ENCODE measurements around the gene CDK15. TPM values are rescaled to one million over a fixed set of nuclear protein-coding genes. Genes with fewer than 3 reads are reported as not detected.

Gene CDK15
- total and polyA plus RNA-seq, 9 of the 15 experiments (the other 6 are each of a cell fraction or from before 2014, with no cell fraction given) = not detected

DNA sequence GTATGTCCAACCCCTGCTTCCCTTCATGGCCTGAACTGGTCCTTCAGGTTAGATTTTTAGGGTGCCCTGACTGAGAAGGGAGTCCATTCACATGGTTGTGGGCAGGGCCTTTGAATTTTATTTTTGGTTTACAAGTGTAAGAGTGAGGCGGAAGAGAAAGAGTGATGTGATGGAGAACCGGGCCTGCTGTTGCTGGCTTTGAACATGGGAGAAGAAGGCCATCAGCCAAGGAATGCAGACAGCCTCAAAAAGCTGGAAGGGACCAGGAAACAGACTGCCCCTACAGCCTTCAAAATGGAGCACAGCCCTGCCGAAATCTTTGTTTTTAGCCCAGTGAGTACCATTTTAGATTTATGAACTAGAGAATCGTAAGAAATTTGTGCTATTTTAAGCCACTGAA lies 105.0 kb downstream of the CDK15 start (continued):
- TF ChIP-seq SRSF3 (IDR thresholded peaks at IDR 0.05; ENCODE audit: insufficient read depth, low read length) = no peak
- TF ChIP-seq, protein P1, sequence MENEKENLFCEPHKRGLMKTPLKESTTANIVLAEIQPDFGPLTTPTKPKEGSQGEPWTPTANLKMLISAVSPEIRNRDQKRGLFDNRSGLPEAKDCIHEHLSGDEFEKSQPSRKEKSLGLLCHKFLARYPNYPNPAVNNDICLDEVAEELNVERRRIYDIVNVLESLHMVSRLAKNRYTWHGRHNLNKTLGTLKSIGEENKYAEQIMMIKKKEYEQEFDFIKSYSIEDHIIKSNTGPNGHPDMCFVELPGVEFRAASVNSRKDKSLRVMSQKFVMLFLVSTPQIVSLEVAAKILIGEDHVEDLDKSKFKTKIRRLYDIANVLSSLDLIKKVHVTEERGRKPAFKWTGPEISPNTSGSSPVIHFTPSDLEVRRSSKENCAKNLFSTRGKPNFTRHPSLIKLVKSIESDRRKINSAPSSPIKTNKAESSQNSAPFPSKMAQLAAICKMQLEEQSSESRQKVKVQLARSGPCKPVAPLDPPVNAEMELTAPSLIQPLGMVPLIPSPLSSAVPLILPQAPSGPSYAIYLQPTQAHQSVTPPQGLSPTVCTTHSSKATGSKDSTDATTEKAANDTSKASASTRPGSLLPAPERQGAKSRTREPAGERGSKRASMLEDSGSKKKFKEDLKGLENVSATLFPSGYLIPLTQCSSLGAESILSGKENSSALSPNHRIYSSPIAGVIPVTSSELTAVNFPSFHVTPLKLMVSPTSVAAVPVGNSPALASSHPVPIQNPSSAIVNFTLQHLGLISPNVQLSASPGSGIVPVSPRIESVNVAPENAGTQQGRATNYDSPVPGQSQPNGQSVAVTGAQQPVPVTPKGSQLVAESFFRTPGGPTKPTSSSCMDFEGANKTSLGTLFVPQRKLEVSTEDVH (IDR thresholded peaks at IDR 0.05; ENCODE audit: low read depth, partially characterized antibody) = no peak
- no peak for TF ChIP-seq FOXK2 (conservative IDR thresholded peaks at IDR 0.05 in 1 of 2, IDR thresholded peaks at IDR 0.05 in 1 of 2; ENCODE audit: low read depth in 2 of 2)
- TF ChIP-seq STAT5A (IDR thresholded peaks at IDR 0.05; ENCODE audit: borderline replicate concordance, low read length) = no peak
- no peak for TF ChIP-seq BACH1 (tag; IDR thresholded peaks at IDR 0.05)

DNA sequence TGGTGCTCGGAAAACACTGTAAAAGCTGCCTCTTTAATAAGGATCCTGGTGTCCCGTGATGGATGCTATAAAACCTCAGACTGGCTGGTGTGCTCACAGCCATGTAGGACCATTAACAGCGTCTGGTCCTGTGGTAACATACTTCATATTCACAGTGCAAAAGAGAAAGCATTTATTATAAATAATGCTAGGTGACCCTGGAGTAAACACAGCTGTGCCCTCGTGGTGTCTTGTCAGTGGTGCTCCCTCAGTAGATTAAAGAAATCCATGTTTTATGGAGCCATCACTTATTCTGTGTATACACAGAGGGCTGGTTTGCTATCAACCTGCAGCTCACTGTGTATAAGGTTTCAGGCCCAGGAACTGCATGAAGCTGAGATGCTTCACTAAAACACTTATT lies 106.9 kb downstream of the CDK15 start:
- Histone ChIP-seq H3K9me1 (ENCODE audit: control insufficient read depth, insufficient read depth, low read length) (no peaks in the 10 kb centered on the region), H3K27me3 (ENCODE audit: control insufficient read depth in 2 of 2, insufficient read depth in 2 of 2, low read length in 2 of 2) (peaks cover 2 to 16% of the 10 kb centered on the region in 2 experiments; a peak in 2 of 5 replicates), H3K4me3 (no peak overlapping the region), H3K4me2 (ENCODE audit: insufficient read depth, low read length) (no peak overlapping the region), H3K9me3 (replicated peaks; ENCODE audit: control insufficient read depth, insufficient read depth, low read depth, low read length) (no peaks in the 10 kb centered on the region), H2AFZ (ENCODE audit: low read depth, low read length) (no peak overlapping the region), H4K20me1 (replicated peaks; ENCODE audit: control insufficient read depth, insufficient read depth, low read length) (no peaks in the 10 kb centered on the region), H3K79me2 (ENCODE audit: control insufficient read depth, insufficient read depth, low read length) (no peaks in the 10 kb centered on the region), H3K27ac (ENCODE audit: extremely low read depth, low read depth, low read length) (no peak overlapping the region), H3K4me1 (replicated peaks in 1 of 2; ENCODE audit: control insufficient read depth in 2 of 2, insufficient read depth in 2 of 2, low read length in 2 of 2) (no peaks in the 10 kb centered on the region), H3K36me3 (ENCODE audit: control insufficient read depth, insufficient read depth, low read length) (no peaks in the 10 kb centered on the region), H3K9ac (ENCODE audit: insufficient read depth in 1 of 2, low read depth in 2 of 2, low read length in 2 of 2) (no peak overlapping the region)
- in situ Hi-C loops (cut with MboI) = no loop called here
- FAIRE-seq (no peak), DNase-seq (ENCODE audit: extremely low read depth in 1 of 4, low spot score in 3 of 4) (no peak), ATAC-seq (no peak)
- intact Hi-C loops (cut with micrococcal nuclease) = no loop called here
- CTCF ChIA-PET (ENCODE audit: low intra/inter-chr PET ratio) = no interaction called here
- POLR2A ChIA-PET = interaction anchor here (0.6 kb wide), 1 partner anchor 82 kb away, joined by 3 read pairs; no protein-coding TSS in a partner anchor
- WGBS (ENCODE audit: insufficient coverage, low coverage, missing lambda C conversion rate) = 13% methylated on average over 4 of the region's 4 CpGs
- no TSS peak for BruUV-seq (replicated peaks)
- no peak for TF ChIP-seq EP400 (IDR thresholded peaks at IDR 0.05)
- TF ChIP-seq MEF2D (tag; conservative IDR thresholded peaks at IDR 0.05; ENCODE audit: low read depth) = no peak
- no peak for TF ChIP-seq TEAD4 (IDR thresholded peaks at IDR 0.05; ENCODE audit: low read length)
- TF ChIP-seq TEAD4 (CRISPR knock-in tag; IDR thresholded peaks at IDR 0.05; ENCODE audit: borderline replicate concordance) = no peak
- no peak for TF ChIP-seq NCOA6 (IDR thresholded peaks at IDR 0.05)
- TF ChIP-seq BCOR (IDR thresholded peaks at IDR 0.05) = no peak
- TF ChIP-seq TSC22D4 (tag; IDR thresholded peaks at IDR 0.05) = no peak
- TF ChIP-seq FUS (optimal IDR thresholded peaks at IDR 0.05; ENCODE audit: low read depth, low read length) = no peak
- no peak for TF ChIP-seq TEAD1 (CRISPR knock-in tag; IDR thresholded peaks at IDR 0.05)
- TF ChIP-seq DIDO1 (tag; IDR thresholded peaks at IDR 0.05; ENCODE audit: low read depth) = no peak
- TF ChIP-seq NFIX (CRISPR knock-in tag; IDR thresholded peaks at IDR 0.05; ENCODE audit: low read depth) = no peak
- TF ChIP-seq, protein P2, sequence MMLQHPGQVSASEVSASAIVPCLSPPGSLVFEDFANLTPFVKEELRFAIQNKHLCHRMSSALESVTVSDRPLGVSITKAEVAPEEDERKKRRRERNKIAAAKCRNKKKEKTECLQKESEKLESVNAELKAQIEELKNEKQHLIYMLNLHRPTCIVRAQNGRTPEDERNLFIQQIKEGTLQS (IDR thresholded peaks at IDR 0.05) = no peak
- TF ChIP-seq, protein P2 (CRISPR knock-in tag; conservative IDR thresholded peaks at IDR 0.05) = no peak
- TF ChIP-seq ZFPM2 (CRISPR knock-in tag; IDR thresholded peaks at IDR 0.05) = no peak
- TF ChIP-seq HOXB6 (CRISPR knock-in tag; IDR thresholded peaks at IDR 0.05; ENCODE audit: borderline replicate concordance) = no peak
- TF ChIP-seq NCOA4 (IDR thresholded peaks at IDR 0.05; ENCODE audit: partially characterized antibody) = no peak

Measured in K562 (cell line).